CD4-positive, alpha-beta T cell (primary cell): ENCODE data around the gene SPINK6. TPM values are rescaled to one million over a fixed set of nuclear protein-coding genes. Genes with fewer than 3 reads are reported as not detected.

Experiments
- ATAC-seq: fragments of 200-7000 bp; cut with Tn5 transposase; one replicate; pipeline ENCODE4 v1.10.0; 2022; ENCODE audit warnings: mild to moderate bottlenecking; ENCODE audit not compliant: poor library complexity
- CTCF ChIA-PET: fragments of 350-600 bp; sonication (Branson Sonifier 250); formaldehyde crosslinking; loops from one replicate; lab custom pipeline; 2021; ENCODE audit warnings: antibody characterized with exemption, inconsistent platforms; lab: Charles Lee
- POLR2A ChIA-PET: fragments of 350-600 bp; sonication (Branson Sonifier 250); formaldehyde crosslinking; loops from one replicate; lab custom pipeline; 2021; ENCODE audit warnings: antibody characterized with exemption, inconsistent platforms; lab: Charles Lee
- DNase-seq, 14 experiments: peaks; one replicate each; pipeline ENCODE4 v3.0.0-alpha.2; 2013 to 2020; ENCODE audit warnings: mixed read lengths in 2 of 14
- H3K27ac ChIP-seq, 2 donors: one replicate each; pipeline versions ENCODE4 v1.5.1 to v1.7.0; 2013; ENCODE audit warnings: low read length in 2 of 2, low read depth in 1 of 2, mild to moderate bottlenecking in 1 of 2
- H3K27me3 ChIP-seq, 2 experiments: 1 replicate in 1 of 2; 2 replicates in 1 of 2; pipeline versions ENCODE4 v1.6.1 to v1.7.0; 2013; ENCODE audit warnings: low read length in 2 of 2, control low read depth in 1 of 2, mild to moderate bottlenecking in 1 of 2, moderate library complexity in 1 of 2; ENCODE audit not compliant: insufficient read depth in 2 of 2, control insufficient read depth in 1 of 2
- H3K36me3 ChIP-seq: one replicate; pipeline ENCODE4 v1.6.1; 2013; ENCODE audit warnings: low read length, control low read depth; ENCODE audit not compliant: insufficient read depth
- H3K4me1 ChIP-seq: one replicate; pipeline ENCODE4 v1.6.1; 2013; ENCODE audit warnings: low read length, control low read depth; ENCODE audit not compliant: insufficient read depth
- H3K4me3 ChIP-seq: one replicate; pipeline ENCODE4 v1.5.1; 2013; ENCODE audit warnings: mild to moderate bottlenecking, low read length, moderate library complexity
- H3K9me3 ChIP-seq, 2 experiments: 1 replicate in 1 of 2; 2 replicates in 1 of 2; pipeline versions ENCODE4 v1.6.1 to v1.7.0; 2013; ENCODE audit warnings: low read length in 2 of 2, mild to moderate bottlenecking in 2 of 2, control low read depth in 1 of 2, moderate library complexity in 1 of 2; ENCODE audit not compliant: control insufficient read depth in 1 of 2, insufficient read depth in 1 of 2
- H3K27ac Mint-ChIP-seq: one replicate; pipeline ENCODE4 v1.8.0; 2020; ENCODE audit warnings: mixed read lengths
- H3K27me3 Mint-ChIP-seq: one replicate; pipeline ENCODE4 v1.8.0; 2021; ENCODE audit warnings: mixed read lengths
- H3K36me3 Mint-ChIP-seq: one replicate; pipeline ENCODE4 v1.8.0; 2021; ENCODE audit warnings: low read depth, mixed read lengths
- H3K4me1 Mint-ChIP-seq: one replicate; pipeline ENCODE4 v1.8.0; 2021; ENCODE audit warnings: low read depth, mixed read lengths
- H3K4me3 Mint-ChIP-seq: one replicate; pipeline ENCODE4 v1.8.0; 2020; ENCODE audit warnings: mild to moderate bottlenecking, mixed read lengths
- H3K9me3 Mint-ChIP-seq: one replicate; pipeline ENCODE4 v1.8.0; 2020; ENCODE audit warnings: mixed read lengths
- CTCF ChIP-seq: fragments of 200-600 bp; IDR thresholded peaks from one replicate; pipeline ENCODE4 v1.8.0; 2022; ENCODE audit warnings: antibody characterized with exemption, mild to moderate bottlenecking
- intact Hi-C, 2 experiments: fragments of 100-400 bp; cut with DNase I in 1 of 2; cut with micrococcal nuclease in 1 of 2; formaldehyde crosslinking; loops; one replicate each; pipeline versions ENCODE4 v1.15.1 to v1.9.0; 2023 to 2025; cut with DNase I, micrococcal nuclease
- total RNA-seq, 174 experiments: library from RNA in 2 of 174; stranded (reverse) in 2 of 174; gene quantifications; one replicate each; pipeline ENCODE4 v1.2.3 and lab custom pipeline; 2021 to 2026

SPINK6 gene
- total RNA-seq, 2 experiments from 2014 or later = not detected

GRCh38 chr5:148230240-148230639, 27.4 kb downstream of the SPINK6 start:
- no peak for ATAC-seq

GRCh38 chr5:148237785-148238417, 35.1 kb downstream of the SPINK6 start:
- Histone ChIP-seq H3K27me3 (no peaks in the 10 kb centered on the region), H3K27ac (no peak overlapping the region), H3K36me3 (no peaks in the 10 kb centered on the region), H3K4me3 (no peak overlapping the region), H3K4me1 (no peaks in the 10 kb centered on the region), H3K9me3 (no peaks in the 10 kb centered on the region)
- intact Hi-C loops = no loop called here
- DNase-seq = no peak
- no peak overlapping the region for H3K27ac Mint-ChIP-seq
- no peaks in the 10 kb centered on the region for H3K4me1 Mint-ChIP-seq
- ChIA-PET POLR2A (no interaction called here), CTCF (no interaction called here)
- H3K9me3 Mint-ChIP-seq = no peaks in the 10 kb centered on the region
- ATAC-seq = no peak
- H3K4me3 Mint-ChIP-seq = no peak overlapping the region
- no peaks in the 10 kb centered on the region for H3K36me3 Mint-ChIP-seq
- peaks cover 5% of the 10 kb centered on the region for H3K27me3 Mint-ChIP-seq
- TF ChIP-seq CTCF = no peak

More at GRCh38 chr5:148230240-148230639, 27.4 kb downstream of the SPINK6 start:
- Histone ChIP-seq H3K27ac (no peak overlapping the region), H3K36me3 (no peaks in the 10 kb centered on the region), H3K4me1 (no peaks in the 10 kb centered on the region), H3K4me3 (no peak overlapping the region), H3K9me3 (no peaks in the 10 kb centered on the region), H3K27me3 (peaks cover 0 to 7% of the 10 kb centered on the region in 2 experiments)
- no peak overlapping the region for H3K4me3 Mint-ChIP-seq
- ChIA-PET CTCF (no interaction called here), POLR2A (no interaction called here)
- H3K27ac Mint-ChIP-seq = no peak overlapping the region
- no peaks in the 10 kb centered on the region for H3K9me3 Mint-ChIP-seq
- intact Hi-C loops = no loop called here
- H3K4me1 Mint-ChIP-seq = no peaks in the 10 kb centered on the region
- no peak for DNase-seq
- no peak for TF ChIP-seq CTCF
- no peaks in the 10 kb centered on the region for H3K36me3 Mint-ChIP-seq
- peaks cover 16% of the 10 kb centered on the region for H3K27me3 Mint-ChIP-seq

GRCh38 chr5:148238418-148238794, 35.6 kb downstream of the SPINK6 start, which contains the start of gene MARCOL:
Gene MARCOL (plus strand): TSS chr5:148238525. CDS start chr5:148238598, 73 bp downstream.
- Histone ChIP-seq H3K9me3 (no peaks in the 10 kb centered on the region), H3K4me3 (no peak within 1 kb of the TSS), H3K27me3 (no peaks in the 10 kb centered on the region), H3K27ac (no peak within 1 kb of the TSS), H3K4me1 (no peaks in the 10 kb centered on the region), H3K36me3 (no peaks in the 10 kb centered on the region)
- no peaks in the 10 kb centered on the region for H3K9me3 Mint-ChIP-seq
- no peak within 1 kb of the TSS for H3K4me3 Mint-ChIP-seq
- ChIA-PET CTCF (no interaction called here), POLR2A (no interaction called here)
- no peaks in the 10 kb centered on the region for H3K36me3 Mint-ChIP-seq
- peaks cover 5% of the 10 kb centered on the region for H3K27me3 Mint-ChIP-seq
- no peak for DNase-seq
- no peak for ATAC-seq
- no peak within 1 kb of the TSS for H3K27ac Mint-ChIP-seq
- TF ChIP-seq CTCF = no peak
- no peaks in the 10 kb centered on the region for H3K4me1 Mint-ChIP-seq
- intact Hi-C loops = no loop called here
